SK-N-SH (cell line): ENCODE data around the gene NUFIP1.

ENCODE experiments used
- CTCF ChIP-seq: fragments of 200-600 bp; sonication (generic); IDR thresholded peaks from 2 replicates; pipeline ENCODE4 v1.6.1; 2017; ENCODE audit warnings: antibody characterized with exemption, mild to moderate bottlenecking, moderate library complexity
- ELF1 ChIP-seq: IDR thresholded peaks from 2 replicates; pipeline ENCODE4 v1.4.0; 2012
- EP300 ChIP-seq, 2 experiments: IDR thresholded peaks; 2 replicates each; pipeline versions ENCODE4 v1.4.0 to v1.6.1; 2012; ENCODE audit warnings: borderline replicate concordance in 1 of 2, low read depth in 1 of 2, low read length in 1 of 2
- GATA2 ChIP-seq: sonication (generic); formaldehyde crosslinking; IDR thresholded peaks from 2 replicates; pipeline ENCODE4 v1.5.0; 2020; ENCODE audit warnings: mild to moderate bottlenecking, missing genetic modification reagents
- IRF3 ChIP-seq: fragments of 150-350 bp; IDR thresholded peaks from 2 replicates; pipeline ENCODE4 v1.6.1; 2016; ENCODE audit warnings: mild to moderate bottlenecking, low read depth, low read length
- NRF1 ChIP-seq: IDR thresholded peaks from 2 replicates; pipeline ENCODE4 v1.6.1; 2012; ENCODE audit warnings: low read depth, mild to moderate bottlenecking, low read length
- POLR2AphosphoS5 ChIP-seq: IDR thresholded peaks from 2 replicates; pipeline ENCODE4 v1.6.1; 2012; ENCODE audit warnings: low read depth, low read length
- RAD21 ChIP-seq: IDR thresholded peaks from 2 replicates; pipeline ENCODE4 v1.6.1; 2012; ENCODE audit warnings: mild to moderate bottlenecking, low read length
- SIN3A ChIP-seq: IDR thresholded peaks from 2 replicates; pipeline ENCODE4 v1.6.1; 2012; ENCODE audit warnings: low read depth, mild to moderate bottlenecking, low read length, moderate library complexity, borderline replicate concordance
- SMC3 ChIP-seq: IDR thresholded peaks from 2 replicates; pipeline ENCODE4 v1.6.1; 2012; ENCODE audit warnings: low read depth, low read length, improper control_type of control experiment
- TCF12 ChIP-seq: IDR thresholded peaks from 2 replicates; pipeline ENCODE4 v1.4.0; 2012
- TF ChIP-seq, protein P1 (sequence below): IDR thresholded peaks from 2 replicates; pipeline ENCODE4 v1.4.0; 2012; ENCODE audit warnings: low read depth
- TF ChIP-seq, protein P2 (sequence below): fragments of 150-350 bp; IDR thresholded peaks from 2 replicates; pipeline ENCODE4 v1.6.1; 2017; ENCODE audit warnings: antibody characterized with exemption, low read length, low read depth, borderline replicate concordance

DNA sequence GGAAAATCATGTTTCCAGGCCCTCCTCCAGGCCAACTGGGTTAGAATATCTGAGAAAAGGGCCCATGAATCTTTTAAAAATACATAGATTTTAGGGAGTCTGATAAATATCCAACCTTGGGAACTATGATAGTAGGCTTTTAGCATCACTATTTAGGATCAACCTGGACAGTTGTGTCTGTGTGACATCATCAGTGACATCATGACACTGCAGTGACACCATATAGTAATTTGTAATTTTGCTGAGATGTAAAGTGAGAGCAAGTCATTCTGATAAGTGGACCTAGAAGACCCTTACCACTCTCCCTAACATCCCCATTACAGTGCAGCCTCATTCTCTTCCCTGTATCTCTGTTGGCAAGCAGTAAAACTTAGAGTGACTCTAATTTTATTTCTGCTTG is 14.1 kb upstream of the NUFIP1 start:
- TF ChIP-seq CTCF, result no peak
- TF ChIP-seq RAD21, result no peak
- no peak for TF ChIP-seq GATA2 (CRISPR knock-in tag)
- no peak for TF ChIP-seq EP300 (IDR thresholded peaks at IDR 0.05; ENCODE audit: borderline replicate concordance in 1 of 2, low read depth in 1 of 2, low read length in 1 of 2)
- TF ChIP-seq SMC3, result no peak
- no peak for TF ChIP-seq TCF12
- no peak for TF ChIP-seq POLR2AphosphoS5
- TF ChIP-seq, protein P1, sequence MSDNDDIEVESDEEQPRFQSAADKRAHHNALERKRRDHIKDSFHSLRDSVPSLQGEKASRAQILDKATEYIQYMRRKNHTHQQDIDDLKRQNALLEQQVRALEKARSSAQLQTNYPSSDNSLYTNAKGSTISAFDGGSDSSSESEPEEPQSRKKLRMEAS, result no peak
- TF ChIP-seq, protein P2, sequence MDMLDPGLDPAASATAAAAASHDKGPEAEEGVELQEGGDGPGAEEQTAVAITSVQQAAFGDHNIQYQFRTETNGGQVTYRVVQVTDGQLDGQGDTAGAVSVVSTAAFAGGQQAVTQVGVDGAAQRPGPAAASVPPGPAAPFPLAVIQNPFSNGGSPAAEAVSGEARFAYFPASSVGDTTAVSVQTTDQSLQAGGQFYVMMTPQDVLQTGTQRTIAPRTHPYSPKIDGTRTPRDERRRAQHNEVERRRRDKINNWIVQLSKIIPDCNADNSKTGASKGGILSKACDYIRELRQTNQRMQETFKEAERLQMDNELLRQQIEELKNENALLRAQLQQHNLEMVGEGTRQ, result no peak
- no peak for TF ChIP-seq IRF3
- TF ChIP-seq NRF1, result no peak
- TF ChIP-seq ELF1, result no peak
- no peak for TF ChIP-seq SIN3A
